ENCODE results near the gene SLC24A3.

DNA sequence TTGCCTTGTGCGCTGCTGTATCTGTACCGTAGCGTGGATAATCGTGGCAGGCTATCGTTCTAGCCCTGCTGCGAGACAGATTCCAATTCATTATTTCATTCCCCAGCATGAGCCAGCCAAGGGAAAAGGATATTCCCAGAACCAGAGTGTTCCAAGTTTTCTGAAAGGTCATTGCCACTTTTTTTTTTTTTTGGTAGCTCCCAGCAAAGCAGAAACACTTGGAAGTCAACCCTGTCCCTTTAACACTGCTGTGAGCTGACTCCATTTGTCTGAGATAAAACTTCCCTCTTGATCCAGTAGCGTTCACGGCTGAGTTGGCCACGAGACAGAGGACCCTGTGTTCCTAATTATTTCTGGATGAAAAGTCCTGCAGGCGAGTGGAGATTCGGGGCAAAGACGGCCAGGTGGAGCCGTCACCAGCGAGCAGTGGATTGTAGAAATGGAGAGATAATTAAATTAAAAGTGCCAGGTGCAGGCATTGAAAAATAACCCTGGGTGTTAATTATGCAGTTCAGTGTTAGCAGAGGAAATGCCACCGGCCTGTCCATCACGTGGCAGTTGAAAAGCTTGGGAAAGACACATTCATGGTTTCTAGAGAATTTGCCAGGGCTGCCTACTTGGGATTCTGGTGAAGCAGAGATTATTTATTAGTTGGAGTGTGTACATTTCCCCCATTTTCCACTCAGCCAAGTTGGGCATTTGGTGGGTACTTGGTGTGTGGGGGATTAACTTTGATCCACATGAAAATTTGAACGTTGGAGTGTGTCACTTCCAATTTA lies 164.2 kb downstream of the SLC24A3 start:
- TF ChIP-seq, protein P1, sequence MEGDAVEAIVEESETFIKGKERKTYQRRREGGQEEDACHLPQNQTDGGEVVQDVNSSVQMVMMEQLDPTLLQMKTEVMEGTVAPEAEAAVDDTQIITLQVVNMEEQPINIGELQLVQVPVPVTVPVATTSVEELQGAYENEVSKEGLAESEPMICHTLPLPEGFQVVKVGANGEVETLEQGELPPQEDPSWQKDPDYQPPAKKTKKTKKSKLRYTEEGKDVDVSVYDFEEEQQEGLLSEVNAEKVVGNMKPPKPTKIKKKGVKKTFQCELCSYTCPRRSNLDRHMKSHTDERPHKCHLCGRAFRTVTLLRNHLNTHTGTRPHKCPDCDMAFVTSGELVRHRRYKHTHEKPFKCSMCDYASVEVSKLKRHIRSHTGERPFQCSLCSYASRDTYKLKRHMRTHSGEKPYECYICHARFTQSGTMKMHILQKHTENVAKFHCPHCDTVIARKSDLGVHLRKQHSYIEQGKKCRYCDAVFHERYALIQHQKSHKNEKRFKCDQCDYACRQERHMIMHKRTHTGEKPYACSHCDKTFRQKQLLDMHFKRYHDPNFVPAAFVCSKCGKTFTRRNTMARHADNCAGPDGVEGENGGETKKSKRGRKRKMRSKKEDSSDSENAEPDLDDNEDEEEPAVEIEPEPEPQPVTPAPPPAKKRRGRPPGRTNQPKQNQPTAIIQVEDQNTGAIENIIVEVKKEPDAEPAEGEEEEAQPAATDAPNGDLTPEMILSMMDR (conservative IDR thresholded peaks at IDR 0.05; ENCODE audit: low read depth in 2 of 2) = no peak
- no peak for TF ChIP-seq CREB1 (CRISPR knock-in tag; IDR thresholded peaks at IDR 0.05; ENCODE audit: low read depth)
- TF ChIP-seq EZH2phosphoT487 (IDR thresholded peaks at IDR 0.05; ENCODE audit: unreplicated experiment) = no peak
- TF ChIP-seq EZH2 (IDR thresholded peaks at IDR 0.05; ENCODE audit: low read depth, unreplicated experiment) = no peak
- no peak for TF ChIP-seq POLR2AphosphoS5 (IDR thresholded peaks at IDR 0.05; ENCODE audit: low read depth)
- TF ChIP-seq JUNB (IDR thresholded peaks at IDR 0.05; ENCODE audit: unreplicated experiment) = no peak
- TF ChIP-seq, protein P2, sequence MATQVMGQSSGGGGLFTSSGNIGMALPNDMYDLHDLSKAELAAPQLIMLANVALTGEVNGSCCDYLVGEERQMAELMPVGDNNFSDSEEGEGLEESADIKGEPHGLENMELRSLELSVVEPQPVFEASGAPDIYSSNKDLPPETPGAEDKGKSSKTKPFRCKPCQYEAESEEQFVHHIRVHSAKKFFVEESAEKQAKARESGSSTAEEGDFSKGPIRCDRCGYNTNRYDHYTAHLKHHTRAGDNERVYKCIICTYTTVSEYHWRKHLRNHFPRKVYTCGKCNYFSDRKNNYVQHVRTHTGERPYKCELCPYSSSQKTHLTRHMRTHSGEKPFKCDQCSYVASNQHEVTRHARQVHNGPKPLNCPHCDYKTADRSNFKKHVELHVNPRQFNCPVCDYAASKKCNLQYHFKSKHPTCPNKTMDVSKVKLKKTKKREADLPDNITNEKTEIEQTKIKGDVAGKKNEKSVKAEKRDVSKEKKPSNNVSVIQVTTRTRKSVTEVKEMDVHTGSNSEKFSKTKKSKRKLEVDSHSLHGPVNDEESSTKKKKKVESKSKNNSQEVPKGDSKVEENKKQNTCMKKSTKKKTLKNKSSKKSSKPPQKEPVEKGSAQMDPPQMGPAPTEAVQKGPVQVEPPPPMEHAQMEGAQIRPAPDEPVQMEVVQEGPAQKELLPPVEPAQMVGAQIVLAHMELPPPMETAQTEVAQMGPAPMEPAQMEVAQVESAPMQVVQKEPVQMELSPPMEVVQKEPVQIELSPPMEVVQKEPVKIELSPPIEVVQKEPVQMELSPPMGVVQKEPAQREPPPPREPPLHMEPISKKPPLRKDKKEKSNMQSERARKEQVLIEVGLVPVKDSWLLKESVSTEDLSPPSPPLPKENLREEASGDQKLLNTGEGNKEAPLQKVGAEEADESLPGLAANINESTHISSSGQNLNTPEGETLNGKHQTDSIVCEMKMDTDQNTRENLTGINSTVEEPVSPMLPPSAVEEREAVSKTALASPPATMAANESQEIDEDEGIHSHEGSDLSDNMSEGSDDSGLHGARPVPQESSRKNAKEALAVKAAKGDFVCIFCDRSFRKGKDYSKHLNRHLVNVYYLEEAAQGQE (IDR thresholded peaks at IDR 0.05; ENCODE audit: unreplicated experiment) = no peak
- TF ChIP-seq, protein P3, sequence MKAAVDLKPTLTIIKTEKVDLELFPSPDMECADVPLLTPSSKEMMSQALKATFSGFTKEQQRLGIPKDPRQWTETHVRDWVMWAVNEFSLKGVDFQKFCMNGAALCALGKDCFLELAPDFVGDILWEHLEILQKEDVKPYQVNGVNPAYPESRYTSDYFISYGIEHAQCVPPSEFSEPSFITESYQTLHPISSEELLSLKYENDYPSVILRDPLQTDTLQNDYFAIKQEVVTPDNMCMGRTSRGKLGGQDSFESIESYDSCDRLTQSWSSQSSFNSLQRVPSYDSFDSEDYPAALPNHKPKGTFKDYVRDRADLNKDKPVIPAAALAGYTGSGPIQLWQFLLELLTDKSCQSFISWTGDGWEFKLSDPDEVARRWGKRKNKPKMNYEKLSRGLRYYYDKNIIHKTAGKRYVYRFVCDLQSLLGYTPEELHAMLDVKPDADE (IDR thresholded peaks at IDR 0.05) = no peak
